Effector CD4-positive, alpha-beta T cell (primary cell): ENCODE measurements around the gene TAPBPL.
"Not testable (repeated sequence)": the region's sequence is repeated elsewhere in the genome, so short reads cannot be mapped to it uniquely, and the experiment has no call there.

Experiments used
- DNase-seq: peaks from one replicate; pipeline ENCODE4 v3.0.0-alpha.2; 2020
- total RNA-seq: gene quantifications from one replicate; lab custom pipeline; 2026; lab: John Stamatoyannopoulos, UW

Gene TAPBPL
- 28.0 reads per million, percentile 54 among the genes with 10 or more reads in this experiment for total RNA-seq

- peak; percentile 76 for DNase-seq
Observed at GRCh38 chr12:6451348-6452244, at the start of gene TAPBPL. TSS of gene TAPBPL (plus strand) at chr12:6452042. CDS start at chr12:6452249, 207 bp downstream.

GRCh38 chr12:6404390-6404789 is 47.5 kb upstream of the TAPBPL start:
- no peak for DNase-seq

- DNase-seq, result no peak
Observed at GRCh38 chr12:6405963-6406362, 45.9 kb upstream of the TAPBPL start.

GRCh38 chr12:6407236-6407954 is 44.4 kb upstream of the TAPBPL start:
- DNase-seq, result no peak

- no peak for DNase-seq
Observed at GRCh38 chr12:6416596-6416995, 35.2 kb upstream of the TAPBPL start.

- no peak for DNase-seq
Observed at GRCh38 chr12:6418796-6419195, 33.0 kb upstream of the TAPBPL start.

DNA sequence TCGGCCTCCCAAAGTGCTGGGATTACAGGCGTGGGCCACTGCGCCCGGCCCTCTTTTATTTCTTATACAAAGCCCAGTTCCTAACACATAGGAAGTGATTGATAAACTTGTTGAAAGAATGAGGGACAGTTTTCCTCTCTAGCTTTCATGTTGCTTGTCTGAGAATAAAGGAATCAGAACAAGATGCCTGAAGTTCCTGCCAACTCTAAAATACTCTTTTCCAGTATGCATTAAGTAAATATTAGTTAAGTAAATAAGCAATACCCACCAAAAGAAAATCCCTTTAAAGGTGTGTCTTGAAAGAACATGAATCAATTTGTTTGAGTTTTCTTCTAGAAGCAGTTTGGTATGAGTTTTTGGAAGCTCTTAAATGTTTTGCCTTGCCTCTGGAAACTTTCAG is 31.5 kb upstream of the TAPBPL start:
- DNase-seq, result no peak

DNA sequence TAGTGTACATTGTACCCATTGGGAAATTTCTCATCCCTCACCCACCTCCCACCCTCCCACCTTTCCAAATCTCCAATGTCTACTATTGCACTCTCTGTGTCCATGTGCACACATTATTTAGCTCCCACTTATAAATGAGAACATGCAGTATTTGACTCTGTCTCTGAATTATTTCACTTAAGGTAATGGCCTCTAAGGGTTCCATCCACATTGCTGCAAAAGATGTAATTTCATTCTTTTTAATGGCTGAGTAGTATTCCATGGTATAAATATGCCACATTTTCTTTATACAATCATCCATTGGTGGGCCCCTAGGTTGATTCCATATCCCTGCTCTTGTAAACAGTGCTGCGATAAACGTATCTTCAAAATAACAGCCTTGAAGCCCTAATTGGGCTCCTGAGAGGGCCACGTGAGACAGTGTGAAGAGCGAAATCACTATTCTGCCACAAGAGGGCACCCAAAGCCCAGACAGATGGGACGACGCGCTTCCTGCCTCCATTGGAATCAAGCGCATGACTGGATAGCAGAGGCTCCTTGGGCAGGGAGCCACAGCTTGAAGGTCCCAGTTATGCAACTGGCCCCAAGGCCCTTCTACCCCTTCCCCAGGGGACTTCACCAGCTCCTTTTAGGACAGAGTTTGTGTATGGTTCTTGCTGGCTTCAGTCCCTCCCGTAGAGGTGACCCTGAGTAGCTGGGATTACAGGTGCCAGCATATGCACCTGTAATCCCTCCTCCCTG is 28.4 kb upstream of the TAPBPL start:
- peak; percentile 71 for DNase-seq

DNA sequence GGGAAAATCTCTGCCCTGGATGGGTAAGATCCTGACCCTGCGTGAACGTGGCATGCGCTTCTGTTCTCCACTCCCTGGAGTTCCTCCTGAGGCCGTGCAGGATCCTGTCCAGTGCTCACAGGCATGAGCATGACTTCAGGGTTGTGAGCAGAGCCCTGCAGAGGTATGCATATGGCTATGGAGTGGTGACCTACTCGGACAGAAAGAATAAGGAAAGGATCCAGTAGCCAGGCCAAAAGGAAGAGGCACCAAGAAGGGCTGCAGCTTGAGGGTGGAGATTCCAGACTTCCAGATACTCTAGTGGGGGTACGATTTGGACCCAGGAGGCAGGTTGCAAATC is 27.9 kb upstream of the TAPBPL start:
- DNase-seq, result no peak

GRCh38 chr12:6424866-6425265 is 27.0 kb upstream of the TAPBPL start:
- no peak for DNase-seq

DNA sequence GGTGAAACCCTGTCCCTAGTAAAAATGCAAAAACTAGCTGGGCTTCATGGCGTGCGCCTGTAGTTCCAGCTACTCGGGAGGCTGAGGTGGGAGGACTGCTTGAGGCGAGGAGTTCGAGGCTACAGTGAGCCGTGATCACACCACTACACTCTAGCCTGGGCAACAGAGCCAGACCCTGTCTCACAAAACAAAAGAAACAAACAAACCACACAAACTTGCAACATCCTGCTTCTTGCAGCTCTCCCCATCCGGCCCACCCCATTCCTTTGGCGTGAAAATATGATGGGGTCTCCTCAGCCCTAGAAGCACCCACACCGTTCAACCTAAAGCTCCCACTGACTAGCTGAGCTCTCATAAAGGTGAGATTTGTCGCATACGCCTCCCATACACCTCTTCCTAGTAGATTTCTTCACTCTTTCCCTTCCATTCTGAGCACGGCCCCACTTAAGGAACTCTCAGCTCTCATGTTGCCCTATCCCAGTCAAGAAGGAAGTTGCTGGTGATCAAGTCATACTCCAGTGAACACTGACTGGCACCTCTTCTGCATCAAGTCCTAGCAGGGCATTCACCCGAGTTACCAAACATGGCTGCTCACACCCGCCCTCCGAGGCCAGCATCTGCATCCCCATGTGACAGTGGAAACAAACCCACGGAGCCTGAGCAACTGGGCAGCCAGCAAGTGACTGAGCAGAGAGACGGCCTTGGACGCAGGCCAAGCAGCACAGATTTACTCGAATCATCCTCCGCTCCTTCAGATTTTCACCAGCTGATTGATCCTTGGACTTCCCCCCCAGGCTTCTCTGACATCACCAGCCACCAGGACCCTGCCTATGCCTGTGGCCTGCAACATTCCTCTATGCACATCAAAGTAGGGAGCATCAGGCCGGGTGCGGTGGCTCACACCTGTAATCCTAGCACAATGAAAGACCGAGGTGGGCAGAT is 26.0 kb upstream of the TAPBPL start:
- no peak for DNase-seq

DNA sequence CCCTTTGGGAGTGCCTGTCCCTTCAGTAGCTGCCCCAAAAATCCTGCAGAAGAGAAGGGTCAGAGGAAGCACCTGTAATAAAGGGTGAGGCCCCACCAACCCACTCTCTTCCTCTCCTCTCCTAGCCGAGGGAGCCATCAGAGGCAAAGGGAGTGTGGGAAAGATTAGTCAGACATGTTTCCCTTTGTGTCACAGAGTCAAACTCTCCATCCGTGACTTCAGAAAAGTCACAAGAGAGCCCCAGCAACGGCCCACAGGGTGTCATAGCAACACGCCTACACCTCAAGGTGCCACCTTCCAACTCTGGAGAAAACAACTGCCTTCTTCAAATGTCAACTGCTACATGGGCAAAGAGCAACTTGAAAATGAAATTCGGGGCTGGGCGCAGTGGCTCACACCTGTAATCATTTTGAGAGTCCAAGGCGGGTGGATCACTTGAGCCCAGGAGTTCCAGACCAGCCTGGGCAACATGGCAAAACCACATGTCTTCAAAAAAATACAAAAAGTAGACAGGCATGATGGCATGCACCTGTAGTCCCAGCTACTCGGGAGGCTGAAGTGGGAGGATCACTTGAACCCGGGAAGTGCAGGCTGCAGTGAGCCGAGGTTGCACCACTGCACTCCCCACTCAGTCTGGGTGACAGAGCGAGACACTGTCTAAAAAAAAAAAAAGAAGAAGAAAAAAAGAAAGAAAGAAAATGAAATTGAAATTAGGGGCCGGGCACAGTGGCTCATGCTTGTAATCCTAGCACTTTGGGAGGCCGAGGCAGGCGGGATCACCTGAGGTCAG is 24.8 kb upstream of the TAPBPL start:
- DNase-seq, result peak; percentile 75

- not testable (repeated sequence) for DNase-seq
Observed at GRCh38 chr12:6427796-6428195, 24.0 kb upstream of the TAPBPL start.

- no peak for DNase-seq
Observed at GRCh38 chr12:6428326-6428725, 23.5 kb upstream of the TAPBPL start.

DNA sequence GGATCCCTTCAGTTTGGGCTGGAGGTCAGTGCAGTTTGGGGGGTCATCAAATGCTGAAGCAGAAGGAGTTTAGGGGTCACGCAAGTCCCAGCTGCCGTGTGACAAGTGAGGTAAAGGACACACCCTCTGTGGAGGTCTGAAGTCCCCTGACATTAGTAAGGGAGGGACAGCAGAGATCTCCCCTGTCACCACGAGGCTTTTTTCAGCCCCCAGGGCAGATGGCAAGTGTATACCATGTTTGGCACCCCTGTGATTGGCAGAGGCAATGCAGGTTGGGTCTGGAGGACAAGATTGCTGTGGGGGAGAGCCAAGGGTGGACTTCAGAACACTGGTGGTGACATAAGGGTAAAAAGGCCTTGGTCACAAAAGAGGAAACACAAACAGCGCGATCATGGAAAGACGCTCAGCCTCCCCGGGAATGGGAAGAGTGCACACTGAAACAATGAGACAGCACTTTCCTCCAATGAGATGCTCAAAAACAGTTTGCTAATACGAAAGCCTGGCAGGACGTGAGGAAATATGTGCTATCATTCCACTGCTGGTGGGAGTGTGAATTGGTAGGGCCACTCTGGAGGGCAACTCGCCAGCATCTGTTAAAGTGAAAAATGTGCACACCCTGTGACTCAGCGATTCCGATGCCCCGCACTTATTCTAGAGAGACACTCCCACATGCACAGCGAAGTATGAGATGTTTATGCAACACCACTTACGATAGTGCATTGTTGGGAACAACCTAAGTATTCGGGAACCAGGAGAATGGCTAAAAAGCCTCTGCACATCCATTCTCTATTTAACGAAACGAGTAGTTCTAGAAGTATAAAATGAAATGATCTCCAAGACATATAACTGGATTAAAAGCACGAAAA is 21.5 kb upstream of the TAPBPL start:
- no peak for DNase-seq

DNA sequence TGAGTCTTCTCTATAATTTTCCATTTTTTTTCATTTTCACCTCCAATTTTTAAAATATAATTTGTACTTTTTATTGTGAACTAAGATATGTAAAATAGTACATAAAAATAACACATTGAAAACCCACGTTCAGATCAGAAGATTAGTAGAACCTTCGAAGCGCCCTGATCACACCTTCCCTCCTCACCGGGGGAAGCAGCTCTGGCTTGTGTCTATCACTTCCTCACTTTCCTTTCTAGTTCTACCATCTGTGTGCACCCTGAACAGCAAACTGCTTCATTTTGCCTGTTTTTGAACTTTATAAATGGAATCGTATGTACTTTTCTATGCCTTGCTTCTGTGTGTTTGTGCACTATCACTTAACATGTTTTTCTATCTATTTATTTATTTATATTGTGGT is 18.9 kb upstream of the TAPBPL start:
- no peak for DNase-seq

- DNase-seq, result peak; percentile 47
Observed at GRCh38 chr12:6434205-6435140, 17.4 kb upstream of the TAPBPL start.

GRCh38 chr12:6435961-6436715 is 15.7 kb upstream of the TAPBPL start:
- no peak for DNase-seq
